HG02642 (cell line): ENCODE data around the gene CCDC92B.
"Not testable (repeated sequence)": the region's sequence is repeated elsewhere in the genome, so short reads cannot be mapped to it uniquely, and the experiment has no call there.

ENCODE experiments used
- ATAC-seq: cut with Tn5 transposase; IDR thresholded peaks from one replicate; pipeline ENCODE4 v1.9.1; 2021; ENCODE audit warnings: mild to moderate bottlenecking; ENCODE audit not compliant: unreplicated experiment, poor library complexity

CCDC92B gene

GRCh38 chr17:2691965-2692780 is 57.3 kb downstream of the CCDC92B start:
- no peak for ATAC-seq

DNA sequence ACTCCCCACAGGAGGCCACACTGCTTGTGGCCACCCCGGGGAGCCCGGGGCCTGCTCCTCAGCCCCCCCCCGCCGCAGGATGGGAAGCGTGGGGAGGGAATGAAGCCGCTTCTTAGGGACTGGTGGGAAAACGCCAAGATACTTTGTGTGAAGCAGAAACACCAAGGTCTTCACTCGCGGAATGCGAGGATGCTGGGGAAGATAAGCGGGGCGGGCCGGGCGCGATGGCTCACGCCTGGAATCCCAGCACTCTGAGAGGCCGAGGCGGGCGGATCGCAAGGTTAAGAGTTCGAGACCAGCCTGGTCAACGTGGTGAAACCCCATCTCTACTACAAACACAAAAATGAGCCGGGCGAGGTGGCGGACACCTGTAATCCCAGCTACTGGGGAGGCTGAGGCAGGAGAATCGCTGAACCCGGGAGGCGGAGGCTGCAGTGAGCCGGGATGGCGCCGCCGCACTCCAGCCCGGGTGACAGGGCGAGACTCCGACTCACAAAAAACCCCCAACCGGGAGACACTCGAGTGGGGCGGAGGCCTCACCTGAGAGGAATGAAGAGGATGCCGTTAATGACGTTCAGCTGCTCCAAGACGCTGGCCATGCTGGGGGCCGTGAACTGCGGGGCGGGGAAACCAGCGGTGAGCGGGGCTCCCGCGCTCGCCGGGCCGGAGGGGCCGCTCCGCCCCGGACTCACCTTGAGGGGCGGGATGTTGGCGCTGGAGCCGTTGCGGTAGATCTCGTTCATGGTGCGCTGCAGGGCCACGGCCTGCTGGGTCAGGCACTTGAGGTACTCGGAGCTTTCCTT is 58.2 kb downstream of the CCDC92B start:
- ATAC-seq: no peak

GRCh38 chr17:2690165-2691068 is 59.0 kb downstream of the CCDC92B start:
- ATAC-seq: no peak

DNA sequence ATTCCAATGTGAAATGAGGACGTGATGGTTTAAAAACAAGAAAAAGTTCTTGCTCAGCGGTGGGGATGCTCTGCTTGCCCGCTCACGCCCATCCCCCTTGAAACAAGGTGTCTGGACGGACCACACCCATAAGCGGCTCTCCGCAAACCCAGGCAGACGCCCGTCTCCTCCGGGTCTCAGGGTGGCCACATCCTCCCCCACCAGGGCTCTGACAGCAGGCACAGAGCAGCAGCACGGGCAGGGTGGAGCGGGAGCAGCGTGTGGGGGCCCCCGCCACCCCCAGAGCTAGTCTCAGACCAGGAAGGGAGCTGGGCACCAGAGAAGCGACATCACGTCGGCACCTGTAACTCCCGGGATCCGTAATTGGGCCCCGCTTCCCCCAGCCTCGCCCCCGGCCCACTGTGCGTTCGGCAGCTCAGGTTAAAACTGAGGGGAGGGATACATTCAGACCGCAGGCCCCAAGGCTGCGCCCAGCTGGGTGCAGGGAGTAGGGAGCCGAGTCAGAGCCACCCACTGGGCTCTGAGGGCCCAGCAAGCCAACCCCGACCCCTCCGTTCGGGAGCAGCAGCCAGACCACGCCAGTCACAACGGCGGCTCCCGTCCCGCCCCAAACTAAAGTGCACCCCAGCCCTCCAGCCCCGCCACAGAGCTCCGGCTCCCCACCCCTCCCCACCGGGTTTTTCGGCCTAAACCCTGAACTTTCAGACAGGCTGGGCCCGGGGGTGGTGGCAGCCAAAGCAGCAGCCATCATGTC is 59.9 kb downstream of the CCDC92B start:
- no peak for ATAC-seq

DNA sequence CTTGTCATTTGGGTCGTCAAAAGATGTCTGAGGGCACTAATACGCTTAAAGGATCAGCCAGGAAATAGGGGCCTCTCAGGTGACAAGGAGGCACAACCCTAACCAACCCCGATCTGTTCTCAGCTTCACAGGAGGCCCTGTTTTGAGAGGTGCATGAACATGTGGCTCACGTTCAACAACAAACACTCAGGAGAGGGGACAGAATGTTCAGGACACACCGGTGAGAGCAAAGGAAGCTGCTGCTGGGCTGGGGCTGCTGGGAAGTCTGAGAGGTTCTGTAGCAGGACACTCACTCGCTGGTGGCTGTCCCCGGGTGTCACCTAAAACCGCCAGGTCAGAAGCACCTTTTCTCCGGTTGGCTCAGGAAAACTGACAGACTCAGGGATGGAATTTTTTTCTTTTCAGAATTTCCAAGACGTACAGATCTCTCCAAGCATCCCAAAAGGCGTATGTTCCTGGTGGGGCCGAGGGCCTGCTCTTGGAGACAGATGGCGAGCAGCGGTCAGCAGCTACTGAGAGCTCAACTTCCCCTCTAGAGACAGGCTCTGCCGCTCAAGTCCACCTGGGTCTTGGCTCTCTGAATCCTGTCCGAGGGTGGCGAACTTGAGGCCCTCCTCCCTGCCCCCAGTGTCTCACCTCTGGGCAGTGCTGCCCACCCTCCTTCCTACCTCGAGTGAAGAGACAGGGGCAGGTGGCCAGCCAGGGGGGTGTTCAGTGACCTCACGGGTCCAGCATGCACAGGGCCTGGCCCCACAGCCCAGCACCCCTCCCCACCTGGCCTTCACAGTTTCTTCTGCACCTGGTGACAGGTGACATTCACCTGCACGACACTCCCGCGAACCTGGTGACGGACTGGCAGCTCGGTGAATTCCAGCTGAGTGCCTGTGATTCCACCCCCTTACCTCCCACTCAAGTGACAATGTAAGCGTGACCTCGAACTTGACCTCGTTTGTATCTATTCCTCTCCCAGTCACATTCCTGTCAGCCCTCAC is 60.8 kb downstream of the CCDC92B start:
- ATAC-seq: no peak

- ATAC-seq: no peak
Measured at GRCh38 chr17:2687074-2687418, 62.4 kb downstream of the CCDC92B start.

DNA sequence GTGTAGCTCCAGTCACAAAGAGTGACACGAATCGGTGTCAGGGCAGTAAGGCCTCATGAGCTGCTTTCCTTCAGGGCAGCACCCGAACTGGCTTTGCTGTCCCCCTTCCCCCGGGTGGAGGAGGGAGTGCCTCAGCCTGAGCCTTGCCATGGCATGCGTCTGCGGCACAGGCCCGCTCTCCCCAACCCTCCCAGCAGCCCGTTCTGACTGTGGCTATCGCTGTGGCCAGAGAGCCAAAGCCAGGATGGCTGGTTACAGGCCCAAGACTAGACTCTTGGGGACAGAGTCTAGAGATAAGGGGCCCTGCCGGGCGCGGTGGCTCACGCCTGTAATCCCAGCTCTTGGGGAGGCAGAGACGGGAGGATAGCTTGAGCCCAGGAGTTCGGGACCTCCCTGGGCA is 63.8 kb downstream of the CCDC92B start:
- no peak for ATAC-seq

DNA sequence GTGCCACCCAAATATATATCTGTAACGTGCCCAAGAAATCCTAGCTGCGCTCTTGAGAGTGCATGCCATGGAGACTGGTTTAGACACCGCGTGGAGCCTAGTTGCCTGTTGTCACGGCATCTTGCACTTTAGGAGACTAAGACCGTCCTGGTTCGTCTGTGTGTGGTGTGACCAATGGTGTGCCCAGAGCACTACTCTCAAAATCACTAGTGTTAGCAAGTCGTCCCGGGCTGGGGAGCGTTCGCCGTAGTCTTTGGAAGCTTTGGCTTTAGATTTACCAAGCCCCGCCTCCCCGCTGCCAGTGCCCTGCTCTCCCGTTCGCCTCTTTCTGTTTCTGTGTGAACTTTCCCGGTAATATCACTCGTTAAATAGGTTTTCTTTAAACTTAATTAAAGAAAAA is 64.9 kb downstream of the CCDC92B start:
- ATAC-seq: no peak

DNA sequence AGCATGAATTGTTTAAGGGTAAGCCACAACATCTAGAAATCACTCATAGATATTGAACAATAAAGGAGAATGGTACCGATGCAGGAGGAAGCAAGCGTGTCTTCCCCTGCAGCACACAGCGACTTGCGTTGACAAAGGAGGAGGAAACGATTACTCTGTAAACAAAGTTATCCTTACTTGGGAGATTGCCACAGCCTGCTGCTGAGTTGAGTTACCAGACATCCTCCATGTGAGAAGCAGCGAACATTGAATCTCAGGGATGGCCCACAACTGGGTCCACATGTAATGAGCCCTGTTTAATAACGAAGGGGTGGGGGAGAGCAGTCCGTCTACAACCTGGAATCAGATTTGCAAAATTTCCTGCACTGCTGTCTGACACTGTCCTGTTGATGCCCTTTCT is 65.5 kb downstream of the CCDC92B start:
- ATAC-seq: no peak

DNA sequence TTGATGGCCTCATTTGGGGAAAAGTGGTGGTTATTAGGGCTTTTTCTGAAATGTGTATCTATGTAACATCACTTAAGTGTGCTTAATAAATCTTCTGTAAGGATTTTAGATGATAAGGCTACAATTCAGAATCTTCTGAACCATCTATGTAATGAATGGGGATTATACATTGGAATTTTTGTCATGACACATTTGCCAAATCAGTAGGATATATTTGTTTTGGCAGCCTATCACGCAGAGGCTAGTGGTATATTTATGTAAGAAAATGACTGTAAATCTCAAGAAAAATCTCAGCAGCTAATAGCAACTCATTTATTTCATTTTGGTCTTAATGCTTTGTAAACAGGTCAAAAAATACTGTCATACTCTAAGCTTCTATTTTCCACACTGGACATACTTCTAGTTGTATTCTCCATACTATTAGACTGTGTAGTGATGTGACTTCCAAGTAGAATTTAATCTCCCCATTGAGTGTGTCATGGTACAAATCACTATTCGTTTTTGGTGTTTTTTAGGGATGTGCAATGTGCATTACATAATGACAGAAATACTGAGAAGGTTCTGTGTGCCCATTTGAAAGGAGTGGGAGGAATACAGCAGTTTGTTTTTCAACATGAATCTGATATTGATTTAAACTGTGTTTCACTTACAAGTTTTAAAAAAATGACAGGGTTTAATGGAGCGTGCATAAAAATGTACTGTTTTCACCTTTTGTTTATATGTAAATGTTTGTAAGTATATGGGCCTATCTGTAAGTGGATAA is 67.1 kb downstream of the CCDC92B start:
- no peak for ATAC-seq

GRCh38 chr17:2681650-2682049 is 67.8 kb downstream of the CCDC92B start:
- ATAC-seq: no peak

GRCh38 chr17:2680961-2681360 is 68.5 kb downstream of the CCDC92B start:
- no peak for ATAC-seq

DNA sequence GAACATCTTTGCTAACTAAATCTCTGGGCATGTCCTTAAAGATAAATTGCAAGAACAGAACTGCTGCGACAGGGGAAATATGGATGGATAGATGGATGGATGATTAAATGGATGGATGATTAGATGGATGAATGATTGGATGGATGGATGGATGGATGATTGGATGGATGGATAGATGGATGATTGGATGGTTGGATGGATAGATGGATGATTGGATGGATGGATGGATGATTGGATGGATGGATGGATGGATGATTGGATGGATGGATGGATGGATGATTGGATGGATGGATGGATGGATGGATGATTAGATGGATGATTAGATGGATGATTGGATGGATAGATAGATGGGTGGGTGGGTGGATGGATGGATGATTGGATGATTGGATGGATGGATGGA is 70.2 kb downstream of the CCDC92B start:
- not testable (repeated sequence) for ATAC-seq
